GM19397 (cell line): Measurements from ENCODE around the gene SH3RF3.

Experiments used
- ATAC-seq: cut with Tn5 transposase; IDR thresholded peaks from one replicate; pipeline ENCODE4 v1.9.1; 2021; ENCODE audit warnings: mild to moderate bottlenecking, moderate library complexity; ENCODE audit not compliant: unreplicated experiment

SH3RF3 gene

DNA sequence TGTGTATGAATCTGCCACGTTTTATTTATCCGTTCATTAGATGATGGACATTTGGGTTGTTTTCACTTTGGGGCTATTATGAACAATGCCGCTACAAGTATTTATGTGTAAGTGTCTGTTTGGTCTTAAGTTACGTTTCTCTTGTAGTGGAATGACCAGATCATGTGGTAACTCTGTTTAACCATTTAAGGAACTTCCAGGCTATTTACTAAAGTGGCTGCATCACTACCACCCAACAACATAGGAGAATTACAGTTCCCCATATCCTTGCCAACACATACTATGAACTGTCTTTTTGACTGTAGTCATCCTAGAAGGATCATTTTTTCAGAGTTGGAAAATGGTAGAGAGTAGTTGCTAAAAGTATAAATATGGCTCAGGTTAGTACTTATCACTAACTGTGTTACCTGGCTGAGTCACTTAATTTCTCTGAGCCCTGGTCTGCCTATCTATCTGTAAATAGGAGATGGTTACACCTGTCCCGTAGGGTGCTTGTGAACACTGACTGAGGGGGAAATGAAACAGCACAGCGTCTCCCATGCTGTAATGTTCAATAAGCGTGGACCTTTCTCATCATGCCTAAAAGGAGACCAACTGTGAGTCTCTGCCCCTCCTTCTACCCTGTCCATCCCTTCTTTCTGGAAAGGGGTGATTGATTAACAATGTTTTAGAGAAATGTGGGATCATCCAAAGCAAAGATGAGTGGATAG lies 103.1 kb downstream of the SH3RF3 start:
- ATAC-seq, result no peak

DNA sequence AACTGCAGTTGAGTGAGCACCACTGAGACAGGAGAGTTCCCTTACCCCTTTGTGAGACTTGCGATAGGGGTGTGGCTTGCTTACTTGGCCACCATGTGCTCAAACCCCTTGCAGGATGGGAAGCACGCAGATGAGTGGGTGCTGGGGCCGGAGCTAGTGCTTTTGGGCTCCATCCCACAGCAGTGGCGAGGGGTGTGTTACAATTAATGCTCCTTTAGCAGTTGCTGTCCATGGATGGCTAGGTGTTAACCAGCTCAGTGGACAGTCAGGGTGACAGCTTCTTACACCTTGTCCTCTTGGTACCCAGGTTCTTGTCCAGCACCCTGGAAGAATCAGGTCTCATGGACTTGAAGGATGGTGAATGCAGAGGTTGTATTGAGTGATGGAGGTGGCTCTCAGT lies 103.9 kb downstream of the SH3RF3 start:
- ATAC-seq, result no peak

DNA sequence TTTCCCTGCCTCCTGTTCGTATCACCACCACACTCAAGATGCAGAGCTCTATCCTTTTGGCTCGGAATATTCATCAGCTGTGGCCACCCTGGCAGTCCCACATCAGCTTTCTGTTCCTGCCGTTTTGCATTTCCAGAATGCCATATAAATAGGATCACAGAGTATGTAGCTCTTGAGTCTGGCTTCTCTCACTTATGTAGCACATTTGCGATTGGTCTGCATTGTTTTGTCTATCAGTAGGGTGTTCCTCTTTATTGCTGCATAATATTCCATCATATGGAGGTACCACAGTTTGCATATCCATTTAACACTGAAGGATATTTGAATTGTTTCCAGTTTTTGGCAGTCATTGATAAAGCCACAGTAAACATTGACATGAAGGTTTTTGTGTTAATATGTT lies 104.6 kb downstream of the SH3RF3 start:
- ATAC-seq, result no peak

DNA sequence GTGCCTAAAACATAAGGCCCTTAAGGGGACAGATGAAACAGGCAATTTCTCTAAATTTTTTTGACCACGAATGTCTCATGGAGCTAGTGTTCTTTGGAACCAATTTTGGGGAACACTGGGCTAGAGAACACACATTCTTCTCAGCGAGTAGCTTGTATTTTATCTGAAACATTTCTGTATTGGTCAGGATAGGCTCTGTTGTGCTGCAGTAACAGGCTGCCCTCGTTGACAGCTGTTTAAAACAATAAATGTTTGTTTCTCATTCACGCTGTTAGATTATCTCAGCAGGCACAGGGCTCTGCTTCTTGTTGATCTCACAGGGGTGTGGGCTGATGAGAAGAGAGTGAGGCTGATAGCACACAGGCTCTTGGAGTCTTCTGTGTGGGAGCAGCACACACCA lies 105.3 kb downstream of the SH3RF3 start:
- ATAC-seq, result no peak

DNA sequence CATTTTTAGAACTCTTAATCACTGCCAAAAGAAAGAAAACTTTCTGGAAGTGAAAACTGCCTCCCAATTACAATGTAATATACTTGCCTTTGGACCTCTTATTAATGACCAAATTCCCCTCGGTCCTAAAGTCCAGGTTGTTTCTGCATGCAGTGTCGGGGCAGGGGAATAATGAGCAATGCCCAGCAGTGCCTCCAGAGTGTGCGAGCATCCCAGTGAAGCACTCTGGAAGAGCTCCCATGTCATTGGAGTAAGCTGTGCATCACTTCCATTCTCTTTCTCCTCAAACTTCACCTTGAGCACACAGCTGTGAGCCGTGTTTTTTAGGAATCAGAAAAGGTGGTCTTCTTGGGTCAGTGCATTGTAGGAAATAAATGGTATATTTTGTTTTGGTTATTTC lies 107.1 kb downstream of the SH3RF3 start:
- ATAC-seq, result no peak

DNA sequence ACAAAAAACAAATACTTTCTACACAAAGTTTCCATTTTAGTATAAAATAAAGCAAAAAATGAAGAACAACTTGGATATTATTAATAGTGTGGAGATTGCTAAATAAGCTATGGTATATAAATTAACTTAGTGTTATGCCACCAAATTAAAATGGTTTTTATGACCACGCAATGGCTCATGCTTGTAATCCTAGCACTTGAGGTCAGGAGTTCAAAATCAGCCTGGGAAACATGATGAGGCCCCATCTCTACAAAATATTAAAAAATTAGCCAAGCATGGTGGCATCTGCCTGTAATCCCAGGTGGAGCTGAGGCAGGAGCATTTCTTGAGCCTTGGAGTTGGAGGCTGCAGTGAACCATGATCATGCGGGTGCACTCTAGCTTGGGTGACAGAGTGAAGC lies 108.8 kb downstream of the SH3RF3 start:
- ATAC-seq, result no peak

DNA sequence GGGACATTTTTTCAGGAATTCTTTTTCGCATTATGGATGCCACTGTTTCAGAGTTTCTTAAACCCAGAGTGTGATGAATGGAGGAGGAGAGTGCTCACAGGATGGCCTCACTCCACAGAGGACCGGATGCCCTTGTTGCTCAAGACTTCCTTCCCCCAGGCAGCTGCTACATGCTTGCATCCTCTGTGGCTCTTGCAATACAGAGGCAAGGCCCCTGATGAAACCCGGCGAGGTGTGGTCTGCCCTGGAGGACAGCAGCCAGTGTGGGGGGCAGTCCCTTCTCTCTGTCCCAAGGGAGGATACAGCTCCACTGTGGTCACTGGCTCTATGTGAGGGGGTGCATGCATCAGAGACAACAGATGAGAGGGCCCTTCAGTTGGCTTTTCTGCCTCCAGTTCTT lies 109.6 kb downstream of the SH3RF3 start:
- peak; percentile 95 for ATAC-seq

DNA sequence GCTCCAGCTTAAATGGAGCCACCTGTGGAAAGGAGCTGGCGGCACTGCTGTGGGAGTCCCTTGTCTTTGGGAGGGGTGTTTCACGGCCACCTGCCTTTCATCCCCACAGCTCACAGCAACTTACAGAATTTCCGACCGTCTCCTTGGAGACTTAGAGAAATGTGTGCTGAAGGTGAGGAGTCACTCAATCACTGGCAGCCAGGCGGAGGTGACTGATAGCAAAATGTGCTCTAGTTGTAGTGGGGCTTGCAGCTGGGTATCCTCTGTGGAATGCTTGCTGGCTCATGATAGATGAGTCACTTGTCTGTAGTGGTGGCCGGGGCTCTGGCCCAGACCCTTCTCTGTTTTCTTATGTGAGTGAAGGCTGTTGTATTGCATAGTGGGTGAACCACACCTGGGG lies 110.7 kb downstream of the SH3RF3 start:
- ATAC-seq, result no peak

DNA sequence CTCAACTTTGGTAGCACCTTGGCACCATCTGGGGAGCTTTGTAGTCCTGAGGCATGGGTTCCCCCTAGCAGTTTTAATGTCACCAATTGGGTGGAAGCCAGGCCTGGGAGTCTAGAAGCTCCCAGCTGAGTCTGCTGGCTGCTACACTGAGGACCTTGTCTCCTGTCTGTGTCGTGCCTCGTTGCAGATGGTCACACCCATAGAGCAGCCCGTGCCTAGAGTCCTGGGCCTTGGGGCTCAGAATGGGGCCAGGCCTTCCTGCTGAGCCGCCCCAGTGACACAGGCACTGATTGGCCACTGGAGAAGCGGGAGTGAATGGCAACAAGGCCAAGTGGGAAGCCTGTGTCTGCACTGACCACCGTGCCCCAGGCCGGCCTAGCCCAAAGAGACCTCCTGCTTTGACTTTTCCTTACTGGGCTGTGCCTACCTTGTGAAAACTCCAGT lies 113.2 kb downstream of the SH3RF3 start:
- no peak for ATAC-seq

DNA sequence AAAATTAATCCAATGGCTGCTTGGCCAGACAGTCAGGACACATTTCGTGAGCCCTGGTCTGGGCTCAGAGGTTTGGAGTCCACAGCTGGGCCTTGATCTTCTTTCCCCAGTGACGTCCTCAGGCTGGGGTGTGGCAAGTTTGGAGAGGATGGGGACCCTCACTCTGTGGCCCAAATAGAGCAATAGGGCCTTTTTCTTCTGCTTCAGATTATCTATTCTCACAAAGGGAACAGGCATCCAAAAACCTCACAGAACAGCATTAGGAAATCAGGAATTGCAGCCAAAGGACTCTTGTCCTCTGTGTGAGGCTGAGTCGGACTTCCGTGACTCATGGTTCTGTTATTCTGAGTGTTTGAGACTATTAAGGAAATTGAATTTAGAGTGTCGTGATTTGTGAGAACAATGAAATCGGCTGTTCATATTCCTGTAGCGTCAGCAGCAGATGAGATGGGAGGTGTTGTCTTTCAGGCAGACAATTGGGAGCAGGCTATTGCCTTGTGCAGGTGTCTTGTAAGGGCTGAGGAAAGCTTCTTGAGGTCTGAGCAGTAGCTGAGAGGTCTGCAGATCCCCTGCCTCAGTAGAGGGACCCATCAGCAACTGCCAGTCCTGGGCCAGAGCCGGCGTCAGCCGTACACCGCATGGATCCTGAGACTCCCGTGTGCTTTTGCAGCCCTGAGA lies 113.8 kb downstream of the SH3RF3 start:
- ATAC-seq, result no peak

DNA sequence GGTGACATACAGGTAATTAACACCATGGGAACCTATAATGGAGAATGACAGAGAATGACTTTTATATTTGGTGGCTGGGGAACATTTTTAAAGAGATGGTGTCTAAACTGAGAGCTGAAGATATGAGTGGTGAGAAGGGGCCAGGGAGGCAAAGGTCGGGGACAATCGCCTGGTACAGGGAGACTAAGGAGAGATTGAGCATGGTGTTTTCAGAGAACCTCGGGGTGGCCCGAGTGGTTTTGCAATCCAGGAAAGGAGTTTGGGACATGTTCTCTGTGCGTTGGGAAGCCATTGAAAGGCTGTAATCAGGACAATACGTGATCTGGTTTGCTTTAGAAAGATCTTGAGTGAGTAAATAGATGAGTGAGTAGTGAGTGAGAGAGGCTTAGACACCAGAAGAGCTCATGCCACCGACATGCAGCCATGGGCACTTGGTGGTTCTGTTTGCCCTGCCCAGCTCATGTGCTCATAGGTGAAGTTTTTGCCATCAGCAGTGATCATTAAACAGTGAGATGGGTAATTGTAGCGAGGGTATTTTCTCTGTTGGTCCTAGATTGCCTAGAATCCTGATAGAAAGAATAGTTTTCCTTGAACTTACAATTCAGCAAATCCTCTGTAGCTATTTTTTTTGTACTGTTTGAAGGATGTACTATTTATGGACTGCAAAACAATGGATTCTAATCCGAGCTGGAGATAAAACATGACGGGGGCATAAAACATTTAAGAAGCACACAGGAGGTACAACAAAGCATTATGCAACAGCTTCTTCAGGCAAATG lies 114.7 kb downstream of the SH3RF3 start:
- no peak for ATAC-seq

DNA sequence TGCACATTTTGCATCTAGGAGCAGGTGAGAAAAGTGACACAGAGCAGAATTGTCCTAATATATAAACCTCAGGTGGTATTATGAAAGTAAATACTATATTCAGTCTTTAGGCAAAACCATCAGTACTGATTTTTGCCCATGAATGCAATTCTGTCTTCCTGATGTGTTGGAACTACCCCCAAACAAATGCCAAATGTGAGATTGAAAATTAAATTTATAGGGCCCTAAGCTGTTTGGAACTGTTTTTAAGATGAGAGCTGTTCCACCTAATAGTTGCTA lies 115.2 kb downstream of the SH3RF3 start:
- ATAC-seq, result no peak

DNA sequence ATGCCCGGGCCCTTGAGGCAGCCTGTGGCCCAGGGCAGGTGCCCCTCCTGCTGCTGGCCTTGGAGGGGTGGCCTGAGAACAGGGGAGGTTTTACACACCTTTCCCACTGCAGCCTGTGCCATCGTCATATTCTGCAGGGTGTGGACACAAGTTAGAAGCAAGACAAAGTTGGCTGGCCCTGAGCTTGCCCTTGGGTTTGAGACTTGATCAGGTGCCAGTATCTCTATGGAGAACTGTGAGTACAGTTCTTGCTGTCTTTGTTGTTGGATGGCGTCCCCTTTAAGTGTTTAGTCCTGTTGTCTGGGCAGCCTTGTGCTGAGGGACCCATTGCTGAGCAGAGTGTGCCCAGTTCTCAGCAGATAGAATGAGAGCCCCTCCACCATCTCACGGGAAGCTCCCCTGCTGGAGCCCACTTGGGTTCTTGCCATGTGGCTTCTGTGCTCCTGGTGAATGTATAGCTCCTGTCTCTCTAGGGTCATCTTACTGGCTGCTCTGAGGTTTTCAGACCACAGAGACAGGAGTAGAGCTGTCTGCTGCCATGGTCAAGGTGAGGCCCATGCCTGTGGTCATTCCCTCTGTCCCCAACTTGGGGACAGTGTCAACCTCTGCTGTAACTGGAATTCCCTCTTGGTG lies 115.9 kb downstream of the SH3RF3 start:
- no peak for ATAC-seq

DNA sequence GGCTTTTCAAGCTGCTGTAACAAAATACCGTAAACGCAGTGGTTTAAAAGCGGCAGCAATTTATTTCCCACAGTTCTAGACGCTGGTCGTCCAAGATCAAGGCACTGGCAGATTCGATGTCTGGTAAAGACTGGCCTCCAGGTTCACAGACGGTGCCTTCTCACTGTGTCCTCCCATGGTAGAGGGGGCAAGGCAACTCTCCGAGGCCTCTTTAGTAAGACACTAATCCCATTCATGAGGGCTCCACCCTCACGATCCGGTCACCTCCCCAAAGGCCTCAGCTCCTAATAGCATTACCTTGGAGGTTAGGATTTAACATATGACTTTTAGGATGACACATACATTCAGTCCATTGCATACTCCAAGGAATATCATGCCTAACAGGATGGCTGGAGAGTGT lies 117.2 kb downstream of the SH3RF3 start:
- no peak for ATAC-seq

DNA sequence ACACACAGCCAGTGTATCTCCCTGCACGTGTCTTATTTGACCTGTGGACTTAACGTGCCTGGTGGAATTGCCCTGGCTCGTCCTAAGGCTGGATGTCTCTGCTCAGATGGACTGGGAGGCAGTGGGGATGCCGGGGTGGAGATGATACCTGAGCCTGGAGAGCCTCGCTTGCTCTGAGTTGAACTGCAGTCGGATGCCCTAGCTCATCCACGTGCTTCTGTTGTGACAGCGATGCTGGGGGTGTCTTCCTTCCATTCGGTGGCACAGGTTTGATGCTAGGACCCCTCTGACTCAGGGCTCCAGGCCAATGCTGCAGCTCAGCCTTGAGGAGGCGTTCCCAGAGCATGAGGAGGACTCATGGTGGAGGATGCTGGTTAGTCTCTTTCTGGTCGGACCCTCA lies 117.6 kb downstream of the SH3RF3 start:
- ATAC-seq, result no peak

DNA sequence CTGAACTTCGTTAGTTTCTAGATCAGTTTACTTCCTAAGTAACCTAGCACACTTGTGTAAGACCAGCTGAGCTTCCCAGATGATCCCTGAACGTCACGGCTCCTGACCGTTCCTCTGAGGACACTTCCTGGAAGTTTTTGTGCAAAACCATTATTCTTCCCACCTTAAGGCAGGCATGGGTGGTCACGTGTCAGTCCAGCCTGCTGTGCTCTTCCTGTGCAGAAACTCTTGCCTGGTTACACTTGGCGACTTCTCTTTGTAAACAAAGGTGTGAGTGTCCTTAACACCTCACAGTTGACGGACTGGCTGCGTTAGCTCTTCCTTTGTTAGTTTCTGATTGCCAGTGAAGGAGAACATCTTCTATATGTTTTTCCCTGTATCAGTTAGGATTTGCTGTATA lies 118.3 kb downstream of the SH3RF3 start:
- no peak for ATAC-seq

DNA sequence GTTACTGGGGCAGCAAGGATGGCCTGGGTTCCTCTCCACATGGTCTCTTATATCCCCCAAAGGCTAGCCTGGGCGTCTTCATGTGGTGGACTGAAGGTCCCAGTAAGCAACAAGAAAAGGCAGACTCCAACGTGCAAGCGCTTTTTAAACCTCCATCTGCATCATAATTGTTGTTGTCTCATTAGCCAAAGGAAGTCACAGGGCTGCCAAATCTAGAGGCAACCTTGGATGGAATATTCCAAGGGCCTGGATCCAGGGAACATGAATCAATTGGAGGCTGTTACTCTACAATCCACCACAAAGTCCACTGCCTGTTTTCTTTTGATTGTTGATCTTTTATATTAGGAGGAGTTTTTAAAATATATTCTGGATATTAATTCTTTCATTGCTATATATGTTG lies 118.8 kb downstream of the SH3RF3 start:
- ATAC-seq, result no peak

DNA sequence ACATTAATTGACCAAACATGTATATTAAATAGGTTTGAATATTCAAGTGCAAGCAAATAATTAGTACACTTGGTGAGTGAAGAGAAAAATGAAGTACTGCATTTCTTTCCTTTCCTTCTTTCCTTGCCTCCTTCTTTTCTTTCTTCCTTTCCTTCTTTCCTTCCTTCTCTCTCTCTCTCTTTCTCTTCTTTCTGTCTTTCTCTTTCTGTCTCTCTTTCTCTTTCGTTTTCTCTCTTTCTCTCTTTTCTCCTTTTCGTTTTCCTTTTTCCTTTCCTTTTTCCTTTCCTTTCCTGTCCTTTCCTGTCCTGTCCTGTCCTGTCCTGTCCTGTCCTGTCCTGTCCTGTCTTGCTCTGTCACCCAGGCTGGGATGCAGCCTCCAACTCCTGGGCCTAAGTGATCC lies 119.6 kb downstream of the SH3RF3 start:
- ATAC-seq, result no peak

DNA sequence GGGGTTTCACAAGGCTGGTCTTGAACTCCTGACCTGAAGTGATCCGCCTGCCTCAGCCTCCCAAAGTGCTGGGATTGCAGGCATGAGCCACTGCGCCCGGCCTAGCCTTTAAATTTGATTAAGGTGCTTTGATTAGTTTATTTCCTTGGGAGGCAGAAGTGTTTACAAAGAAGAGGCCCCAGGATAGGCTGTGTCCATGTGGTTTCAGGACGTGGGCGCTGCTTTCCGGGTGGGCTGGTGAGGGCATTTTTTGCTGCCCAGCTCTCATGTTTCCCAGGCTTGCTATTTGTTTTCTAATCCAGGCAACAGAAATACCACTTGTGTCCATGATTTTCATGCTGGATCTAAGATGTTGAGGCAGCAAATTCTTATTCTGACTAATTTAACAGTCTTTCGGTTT lies 124.2 kb downstream of the SH3RF3 start:
- no peak for ATAC-seq

DNA sequence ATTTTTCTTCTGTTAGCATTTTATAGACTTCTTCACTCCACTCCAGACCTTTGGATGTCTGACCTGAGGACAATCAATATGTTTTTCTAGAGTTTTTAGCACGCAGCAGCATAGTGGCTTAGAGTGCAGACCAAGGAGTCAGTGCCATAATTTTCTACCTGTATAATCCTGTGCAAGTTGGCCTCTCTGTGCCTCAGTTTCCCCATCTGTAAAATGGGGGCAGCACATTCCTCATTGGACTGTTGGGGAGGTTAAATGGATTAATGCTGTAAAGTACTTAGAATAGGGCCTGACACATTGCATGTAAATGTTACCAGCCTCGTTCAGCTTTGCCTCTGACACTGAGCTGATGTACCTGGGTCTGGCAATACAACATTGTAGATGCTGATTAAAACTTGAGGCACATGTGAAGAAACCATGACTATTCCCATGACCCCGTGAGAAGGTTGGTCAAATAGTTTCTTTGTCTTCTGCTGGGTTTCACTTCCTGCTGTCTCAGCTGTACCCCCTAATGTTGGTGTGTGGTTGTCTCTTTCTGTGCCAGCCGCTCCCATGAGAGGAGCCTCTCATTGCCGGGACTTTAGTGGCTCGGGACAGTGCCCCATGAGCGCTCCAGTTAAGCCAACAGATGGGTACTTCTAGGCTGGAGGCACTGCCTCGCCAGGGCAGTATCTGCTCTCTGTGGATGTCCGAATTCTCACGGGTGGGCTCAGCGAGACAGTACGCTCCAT lies 125.3 kb downstream of the SH3RF3 start:
- ATAC-seq, result peak; percentile 71

DNA sequence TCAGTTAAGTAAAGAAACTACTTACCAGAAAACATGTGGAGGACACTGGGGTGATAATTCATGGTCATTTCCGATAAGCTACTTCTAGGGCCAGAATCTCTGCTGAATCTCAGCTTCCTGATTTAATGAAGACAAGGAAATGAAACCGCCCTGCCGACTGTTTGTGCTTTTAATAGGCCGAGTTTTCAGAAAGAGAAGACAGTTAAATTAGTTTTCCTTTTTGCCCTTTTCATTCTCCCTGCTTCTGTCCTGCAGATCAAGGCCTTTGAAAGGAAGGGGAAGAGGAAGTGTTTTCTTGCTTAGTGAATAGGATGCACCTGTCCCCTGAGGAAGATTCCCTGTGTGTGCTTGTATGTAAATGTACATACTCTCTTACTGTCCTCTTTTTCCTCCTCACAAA lies 126.6 kb downstream of the SH3RF3 start:
- no peak for ATAC-seq
